Measurements from ENCODE around the gene FGF18. TPM values are rescaled to one million over a fixed set of nuclear protein-coding genes. Genes with fewer than 3 reads are reported as not detected.

FGF18 gene
- total RNA-seq, 2 donors from 2014 or later: not detected

- 84 to 86% methylated on average over 12 to 16 of the region's 16 CpGs for WGBS, 2 donors
- intact Hi-C loops (cut with DNase I): loop anchor here (10.0 kb wide), 2 partner anchors 466 to 626 kb away; no protein-coding TSS in a partner anchor
- no peaks in the 10 kb centered on the region for H3K9me3 ChIP-seq
- no peaks in the 10 kb centered on the region for H3K4me1 ChIP-seq
- no peaks in the 10 kb centered on the region for H3K27me3 ChIP-seq
- no peak overlapping the region for H3K27ac ChIP-seq
- no peak overlapping the region for H3K4me3 ChIP-seq
- ATAC-seq: no peak
- DNase-seq: no peak
- TF ChIP-seq POLR2A (IDR thresholded peaks at IDR 0.05): no peak
- no peak for TF ChIP-seq CTCF (IDR thresholded peaks at IDR 0.05)
- H3K36me3 ChIP-seq (replicated peaks in 1 of 2; ENCODE audit: insufficient read depth in 1 of 2, low read depth in 2 of 2): no peaks in the 10 kb centered on the region
These were observed 9.5 kb downstream of the FGF18 start for GRCh38 chr5:171428809-171429542.

GRCh38 chr5:171429543-171429910 is 10.1 kb downstream of the FGF18 start:
- DNase-seq (no peak), ATAC-seq (no peak)
- TF ChIP-seq CTCF (IDR thresholded peaks at IDR 0.05) (no peak), POLR2A (IDR thresholded peaks at IDR 0.05) (no peak)
- no peaks in the 10 kb centered on the region for H3K27me3 ChIP-seq
- H3K27ac ChIP-seq: no peak overlapping the region
- intact Hi-C loops (cut with DNase I): loop anchor here (10.0 kb wide), 2 partner anchors 465 to 625 kb away; no protein-coding TSS in a partner anchor
- no peaks in the 10 kb centered on the region for H3K4me1 ChIP-seq
- WGBS, 2 donors: 84 to 94% methylated on average over 4 of the region's 4 CpGs
- H3K4me3 ChIP-seq: no peak overlapping the region
- no peaks in the 10 kb centered on the region for H3K36me3 ChIP-seq (replicated peaks in 1 of 2; ENCODE audit: insufficient read depth in 1 of 2, low read depth in 2 of 2)
- no peaks in the 10 kb centered on the region for H3K9me3 ChIP-seq

GRCh38 chr5:171431251-171431777 is 11.9 kb downstream of the FGF18 start:
- H3K27me3 ChIP-seq: no peaks in the 10 kb centered on the region
- no peaks in the 10 kb centered on the region for H3K9me3 ChIP-seq
- 91 to 95% methylated on average over 7 of the region's 7 CpGs for WGBS, 2 donors
- TF ChIP-seq POLR2A (IDR thresholded peaks at IDR 0.05) (no peak), CTCF (IDR thresholded peaks at IDR 0.05) (no peak)
- intact Hi-C loops (cut with DNase I): no loop called here
- H3K36me3 ChIP-seq (replicated peaks in 1 of 2; ENCODE audit: insufficient read depth in 1 of 2, low read depth in 2 of 2): no peaks in the 10 kb centered on the region
- peaks cover 4% of the 10 kb centered on the region for H3K4me1 ChIP-seq
- no peak overlapping the region for H3K4me3 ChIP-seq
- no peak for DNase-seq
- no peak overlapping the region for H3K27ac ChIP-seq
- ATAC-seq: no peak

GRCh38 chr5:171432076-171432475 is 12.6 kb downstream of the FGF18 start:
- TF ChIP-seq CTCF (IDR thresholded peaks at IDR 0.05) (no peak), POLR2A (IDR thresholded peaks at IDR 0.05) (no peak)
- H3K27ac ChIP-seq: no peak overlapping the region
- ATAC-seq (no peak), DNase-seq (peak in 1 of 4 donors; percentile 3)
- no peaks in the 10 kb centered on the region for H3K36me3 ChIP-seq (replicated peaks in 1 of 2; ENCODE audit: insufficient read depth in 1 of 2, low read depth in 2 of 2)
- H3K27me3 ChIP-seq: no peaks in the 10 kb centered on the region
- H3K4me1 ChIP-seq: peaks cover 12% of the 10 kb centered on the region
- intact Hi-C loops (cut with DNase I): no loop called here
- WGBS, 2 donors: 66 to 72% methylated on average over 8 of the region's 8 CpGs
- H3K9me3 ChIP-seq: no peaks in the 10 kb centered on the region
- no peak overlapping the region for H3K4me3 ChIP-seq
